Measurements from ENCODE around the gene NAT8.
"Not testable (repeated sequence)": the region's sequence is repeated elsewhere in the genome, so short reads cannot be mapped to it uniquely, and the experiment has no call there.

Gene NAT8

GRCh38 chr2:73638429-73638828, 3.8 kb downstream of the NAT8 start:
- DNase-seq (ENCODE audit: low read depth in 1 of 2, low spot score in 1 of 2), result no peak

- DNase-seq (ENCODE audit: low read depth in 1 of 2, low spot score in 1 of 2), result not testable (repeated sequence)
Observed at GRCh38 chr2:73636977-73637376, 5.2 kb downstream of the NAT8 start.

- not testable (repeated sequence) for DNase-seq (ENCODE audit: low read depth in 1 of 2, low spot score in 1 of 2)
Observed at GRCh38 chr2:73630662-73631266, 11.5 kb downstream of the NAT8 start.

- DNase-seq (ENCODE audit: low read depth in 1 of 2, low spot score in 1 of 2), result not testable (repeated sequence)
Observed at GRCh38 chr2:73628493-73628892, 13.7 kb downstream of the NAT8 start.

DNA sequence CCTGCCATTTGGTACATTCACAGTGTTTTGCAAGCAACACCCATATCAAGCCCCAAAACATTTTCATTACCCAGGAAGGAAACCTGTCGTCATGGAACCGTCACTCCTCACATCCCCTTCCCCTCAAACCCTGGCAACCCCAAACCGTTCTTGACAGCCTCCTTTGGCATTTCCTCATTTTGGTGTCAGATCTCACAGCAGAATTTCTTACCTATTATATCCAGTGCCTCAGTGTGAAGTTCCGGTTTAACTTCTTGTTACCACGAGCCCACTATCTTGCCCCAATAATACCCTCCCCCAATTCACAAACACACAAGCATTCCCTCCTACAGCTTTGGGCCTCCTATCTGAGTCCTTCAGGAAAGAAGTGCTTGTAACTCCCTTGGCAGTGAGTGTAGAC, 16.0 kb downstream of the NAT8 start:
- not testable (repeated sequence) for DNase-seq (ENCODE audit: low read depth in 1 of 2, low spot score in 1 of 2)

DNA sequence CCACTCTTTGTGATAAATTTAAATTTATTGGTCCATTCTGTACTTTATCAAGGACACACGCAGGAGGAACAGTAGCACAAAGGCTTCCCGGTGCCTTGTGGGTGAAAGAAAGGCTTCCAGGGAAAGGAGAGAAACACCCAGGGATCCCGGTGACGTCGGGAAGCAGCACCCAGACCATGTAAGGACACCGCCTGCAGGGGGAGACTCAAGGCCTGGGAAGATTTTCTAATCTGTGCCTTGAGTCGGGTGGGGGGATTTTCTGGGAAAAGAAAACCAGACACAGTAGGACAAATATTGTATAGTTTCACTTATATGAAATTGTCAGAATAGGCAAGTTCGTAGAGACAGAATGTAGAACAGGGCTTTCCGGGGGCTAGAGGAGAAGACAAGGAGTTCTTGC, 17.6 kb downstream of the NAT8 start:
- not testable (repeated sequence) for DNase-seq (ENCODE audit: low read depth in 1 of 2, low spot score in 1 of 2)

DNA sequence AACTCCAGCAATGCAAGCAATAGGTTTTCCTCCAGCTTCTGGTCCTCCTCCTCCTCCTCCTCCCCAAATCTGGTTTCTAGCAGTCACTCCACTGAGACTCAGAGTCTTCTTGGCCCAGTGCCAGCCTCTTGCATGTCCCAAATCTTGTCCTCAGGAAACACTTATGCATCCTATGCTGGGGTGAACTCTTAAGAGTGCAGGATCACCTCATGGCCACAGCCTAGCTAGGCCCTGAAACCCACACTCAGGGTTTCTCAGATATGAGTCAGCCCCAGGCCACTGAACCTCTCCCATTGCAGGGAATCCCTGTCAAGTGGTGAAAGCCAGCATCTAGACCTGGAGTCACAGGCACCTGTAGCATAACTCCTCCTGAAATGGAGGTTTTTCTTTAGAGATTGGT, 18.2 kb downstream of the NAT8 start:
- DNase-seq (ENCODE audit: low read depth in 1 of 2, low spot score in 1 of 2), result not testable (repeated sequence)

- DNase-seq (ENCODE audit: low read depth in 1 of 2, low spot score in 1 of 2), result not testable (repeated sequence)
Observed at GRCh38 chr2:73619925-73620324, 22.3 kb downstream of the NAT8 start.

GRCh38 chr2:73614997-73615396, 27.2 kb downstream of the NAT8 start:
- no peak for DNase-seq (ENCODE audit: low read depth in 1 of 2, low spot score in 1 of 2)

- no peak for DNase-seq (ENCODE audit: low read depth in 1 of 2, low spot score in 1 of 2)
Observed at GRCh38 chr2:73614105-73614504, 28.1 kb downstream of the NAT8 start.

DNA sequence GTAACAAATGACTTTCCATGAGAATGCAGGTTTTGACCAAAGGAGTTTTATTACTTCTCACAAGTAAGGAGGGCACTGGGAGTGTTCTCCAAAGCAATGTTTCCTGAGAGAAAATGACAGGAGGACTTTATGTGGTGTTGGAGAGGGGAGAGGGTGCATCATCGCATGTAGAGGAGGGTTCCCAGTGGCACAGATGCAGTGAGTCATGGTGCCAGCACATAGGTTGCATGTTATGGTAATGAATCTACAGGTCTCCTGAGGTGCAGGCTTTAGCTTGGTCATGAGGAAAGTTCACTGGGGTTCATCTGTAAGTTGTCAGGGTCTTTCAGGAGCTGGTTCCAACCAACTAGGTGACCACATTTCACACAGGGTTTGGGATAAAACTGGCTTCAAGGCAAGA, 30.4 kb downstream of the NAT8 start:
- no peak for DNase-seq (ENCODE audit: low read depth in 1 of 2, low spot score in 1 of 2)

- DNase-seq (ENCODE audit: low read depth in 1 of 2, low spot score in 1 of 2), result no peak
Observed at GRCh38 chr2:73611193-73611592, 31.0 kb downstream of the NAT8 start.

DNA sequence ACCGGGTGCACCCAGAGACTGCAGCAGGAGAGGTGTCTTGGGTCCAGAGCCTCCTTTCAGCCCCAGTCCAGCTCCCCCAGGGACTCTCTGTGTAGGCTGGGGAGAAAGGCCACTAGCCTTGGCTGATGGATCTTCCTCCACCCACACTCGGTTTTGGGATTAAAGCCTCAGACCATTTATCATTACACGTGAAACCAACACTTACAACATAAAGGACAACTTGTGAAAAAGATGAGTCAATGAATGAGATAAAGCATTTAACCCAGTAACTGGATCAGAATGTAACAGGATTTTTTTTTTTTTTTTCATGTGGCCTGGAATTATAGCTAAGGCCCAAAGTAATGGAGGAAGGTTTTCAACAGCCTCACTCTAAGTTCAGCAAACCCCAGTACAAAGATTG, 32.1 kb downstream of the NAT8 start:
- DNase-seq (ENCODE audit: low read depth in 1 of 2, low spot score in 1 of 2), result no peak

DNA sequence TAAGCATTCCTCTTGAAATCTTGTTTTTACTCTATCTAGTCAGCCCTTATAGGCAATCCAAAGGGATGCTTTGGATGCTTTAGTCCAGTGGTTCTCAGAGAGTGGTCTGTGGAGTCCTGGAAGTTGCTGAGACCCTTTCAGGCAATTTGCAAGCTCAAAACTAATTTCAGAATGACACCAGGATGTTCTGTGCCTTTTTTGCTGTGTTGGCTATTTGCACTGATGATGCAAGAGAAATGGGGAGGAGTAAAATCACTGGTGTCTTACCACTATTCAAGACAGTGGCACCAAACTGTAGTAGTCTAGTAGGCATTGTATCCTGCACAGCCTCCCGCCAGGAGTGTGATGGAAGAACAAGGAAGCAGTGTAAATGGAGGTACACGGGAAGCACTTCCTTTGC, 37.6 kb downstream of the NAT8 start:
- not testable (repeated sequence) for DNase-seq (ENCODE audit: low read depth in 1 of 2, low spot score in 1 of 2)

GRCh38 chr2:73603099-73603588, 39.1 kb downstream of the NAT8 start:
- not testable (repeated sequence) for DNase-seq (ENCODE audit: low read depth in 1 of 2, low spot score in 1 of 2)

DNA sequence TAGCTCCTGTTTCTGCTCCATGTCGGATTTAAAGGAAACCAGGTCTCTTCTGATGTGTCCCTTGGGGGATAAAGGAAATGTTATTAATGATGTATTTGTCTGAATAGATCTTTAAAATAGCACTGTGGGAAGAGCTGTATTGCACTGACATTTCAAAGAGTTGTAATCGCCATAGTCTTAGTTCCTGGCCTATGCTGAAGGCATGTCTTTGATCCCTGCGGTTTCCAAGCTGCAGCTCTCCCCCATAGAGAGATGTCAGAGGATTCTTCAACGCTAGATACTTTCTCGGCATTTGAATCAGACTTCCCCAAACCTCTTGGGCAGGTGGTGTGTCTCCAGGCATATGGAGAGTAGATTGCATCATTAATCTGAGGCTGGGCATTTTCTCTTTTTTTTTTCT, 40.4 kb downstream of the NAT8 start:
- no peak for DNase-seq (ENCODE audit: low read depth in 1 of 2, low spot score in 1 of 2)

GRCh38 chr2:73594251-73594650, 48.0 kb downstream of the NAT8 start:
- no peak for DNase-seq (ENCODE audit: low read depth in 1 of 2, low spot score in 1 of 2)

DNA sequence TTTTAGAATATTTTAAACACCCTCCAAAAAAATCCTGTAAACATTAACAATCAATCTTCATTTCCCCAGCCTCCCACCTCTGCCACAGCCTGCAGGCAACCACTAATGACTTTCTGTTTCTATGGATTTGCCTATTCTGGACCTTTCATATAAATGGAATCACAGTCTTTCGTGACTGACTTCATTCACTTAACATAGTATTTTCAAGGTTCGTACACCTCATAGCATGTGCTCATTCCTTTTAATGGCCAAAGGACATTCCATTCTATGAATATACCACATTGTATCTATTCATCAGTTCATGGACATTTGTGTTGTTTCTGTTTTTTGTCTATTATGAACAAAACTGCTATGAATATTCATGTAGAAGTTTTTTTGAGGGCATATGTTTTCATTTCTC, 48.5 kb downstream of the NAT8 start:
- no peak for DNase-seq (ENCODE audit: low read depth in 1 of 2, low spot score in 1 of 2)
